AG09309 (cell line): ENCODE data around the gene TMED10.

Experiments
- DNase-seq: peaks from one replicate; pipeline ENCODE4 v3.0.0-alpha.2; 2010; ENCODE audit warnings: low read depth
- H3K4me3 ChIP-seq: 2 replicates; pipeline ENCODE4 v1.5.1; 2011; ENCODE audit warnings: mild to moderate bottlenecking, low read depth, low read length, moderate library complexity; ENCODE audit not compliant: control insufficient read depth
- CTCF ChIP-seq: IDR thresholded peaks from 2 replicates; pipeline ENCODE4 v1.5.1; 2011; ENCODE audit warnings: mild to moderate bottlenecking, low read depth, low read length, inconsistent platforms; ENCODE audit not compliant: insufficient read depth, control insufficient read depth; ENCODE audit errors: missing control alignments

TMED10 gene

GRCh38 chr14:75206190-75206589, 29.8 kb upstream of the TMED10 start:
- TF ChIP-seq CTCF = no peak
- no peak for DNase-seq
- H3K4me3 ChIP-seq = no peak overlapping the region

- no peak overlapping the region for H3K4me3 ChIP-seq
- no peak for TF ChIP-seq CTCF
- DNase-seq = no peak
These were observed 29.2 kb upstream of the TMED10 start for GRCh38 chr14:75205591-75205990.

- no peak for TF ChIP-seq CTCF
- H3K4me3 ChIP-seq = no peak overlapping the region
- no peak for DNase-seq
These were observed 27.7 kb upstream of the TMED10 start for GRCh38 chr14:75204116-75204515.

GRCh38 chr14:75202657-75203056, 26.2 kb upstream of the TMED10 start:
- no peak for TF ChIP-seq CTCF
- H3K4me3 ChIP-seq = no peak overlapping the region
- no peak for DNase-seq

GRCh38 chr14:75201087-75201486, 24.7 kb upstream of the TMED10 start:
- no peak for DNase-seq
- no peak for TF ChIP-seq CTCF

GRCh38 chr14:75200451-75200850, 24.0 kb upstream of the TMED10 start:
- DNase-seq = no peak
- TF ChIP-seq CTCF = no peak
- no peak overlapping the region for H3K4me3 ChIP-seq

More at GRCh38 chr14:75201087-75201486, 24.7 kb upstream of the TMED10 start:
- H3K4me3 ChIP-seq = no peak overlapping the region
